ENCODE data around the gene ANKRD16. TPM values are rescaled to one million over a fixed set of nuclear protein-coding genes. Genes with fewer than 3 reads are reported as not detected.

The ANKRD16 gene
- total and polyA plus RNA-seq, 2 of the 8 experiments (the other 6 are each of a cell fraction or from before 2014, with no cell fraction given): 8.2 to 12.7 TPM

DNA sequence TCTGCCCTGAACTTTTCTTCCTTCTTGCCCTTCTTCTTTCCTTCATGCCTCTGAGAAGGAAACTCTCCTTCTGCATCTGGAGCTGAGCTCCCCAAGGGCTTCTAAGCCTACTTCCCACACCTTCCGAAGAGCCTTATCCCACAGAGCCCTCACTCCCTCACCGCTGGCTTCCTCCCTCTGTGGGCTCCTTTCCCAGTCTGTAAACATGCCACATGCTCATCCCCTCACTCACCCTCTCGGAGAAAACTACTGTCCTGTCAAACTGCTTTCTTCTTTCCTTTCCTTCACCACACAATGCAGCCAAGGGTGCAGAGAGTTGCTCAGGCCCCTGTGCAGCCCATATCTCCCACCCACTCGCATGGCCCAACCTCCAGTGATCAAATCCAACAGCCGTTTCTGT is 18.1 kb downstream of the ANKRD16 start:
- no peak overlapping the region for H2BK5ac ChIP-seq (ENCODE audit: low read depth, low read length)
- no peak overlapping the region for H2BK12ac ChIP-seq (ENCODE audit: low read depth, low read length)
- TF ChIP-seq CREB1 (IDR thresholded peaks at IDR 0.05): no peak
- TF ChIP-seq YY1 (IDR thresholded peaks at IDR 0.05; ENCODE audit: low read depth, low read length): no peak
- TF ChIP-seq ASH2L (IDR thresholded peaks at IDR 0.05; ENCODE audit: low read length): no peak
- no peak overlapping the region for H3K18ac ChIP-seq (ENCODE audit: extremely low read depth, low read length)
- H3K27me3 ChIP-seq (replicated peaks in 1 of 4; ENCODE audit: control insufficient read depth in 3 of 4, extremely low read depth in 1 of 4, insufficient read depth in 3 of 4, low read length in 3 of 4): no peaks in the 10 kb centered on the region
- peaks cover 0 to 5% of the 10 kb centered on the region in 2 experiments for H4K20me1 ChIP-seq (replicated peaks in 1 of 2; ENCODE audit: control insufficient read depth in 1 of 2, insufficient read depth in 2 of 2, low read length in 2 of 2)
- H3K36me3 ChIP-seq (ENCODE audit: control insufficient read depth in 2 of 4, insufficient read depth in 4 of 4, low read length in 3 of 4): peaks cover 4 to 20% (median 7%) of the 10 kb centered on the region in 4 experiments; a peak in 7 of 8 replicates
- H3K9ac ChIP-seq (replicated peaks in 1 of 4; ENCODE audit: extremely low read depth in 1 of 4, low read depth in 3 of 4, low read length in 3 of 4): no peak overlapping the region
- H2BK15ac ChIP-seq (ENCODE audit: low read length): no peak overlapping the region
- 94% methylated on average over 5 of the region's 5 CpGs; no CpG with 5 or more reads in 1 of the 2 experiments for WGBS, 2 experiments (ENCODE audit: extremely low coverage in 1 of 2, insufficient coverage in 1 of 2, insufficient read length in 1 of 2, insufficient replicate concordance in 2 of 2, low coverage in 1 of 2, low lambda C conversion rate in 2 of 2, missing lambda C conversion rate in 1 of 2)
- H3K4ac ChIP-seq (replicated peaks; ENCODE audit: insufficient read length, low read depth, low read length): no peak overlapping the region
- 0 out of 2 replicates have a peak overlapping the region, but pooled peaks have one; percentile 13 for H2AK5ac ChIP-seq (ENCODE audit: low read depth, low read length)
- no peak overlapping the region for H2BK120ac ChIP-seq (replicated peaks; ENCODE audit: low read depth, low read length)
- no peaks in the 10 kb centered on the region; a peak in 1 of 7 replicates for H3K4me1 ChIP-seq (replicated peaks in 1 of 4; ENCODE audit: control insufficient read depth in 3 of 4, insufficient read depth in 4 of 4, low read length in 3 of 4)
- no peaks in the 10 kb centered on the region for H3K23me2 ChIP-seq (ENCODE audit: low read depth, low read length)
- no peak overlapping the region for H2BK20ac ChIP-seq (ENCODE audit: low read length)
- no peak overlapping the region for H4K91ac ChIP-seq (replicated peaks; ENCODE audit: insufficient read length, low read length)
- no peak overlapping the region for H3K14ac ChIP-seq (ENCODE audit: insufficient read length)
- H3K56ac ChIP-seq (replicated peaks; ENCODE audit: insufficient read length, low read depth, low read length): no peak overlapping the region
- no peak overlapping the region for H3K4me3 ChIP-seq (ENCODE audit: extremely low read depth in 1 of 4, insufficient read depth in 2 of 4, low read depth in 3 of 4, low read length in 4 of 4)
- no peaks in the 10 kb centered on the region for H3K79me1 ChIP-seq (ENCODE audit: low read depth, low read length)
- DNase-seq (ENCODE audit: low read depth in 1 of 2, low spot score in 2 of 2): no peak
- ChIA-PET CTCF (ENCODE audit: partially characterized antibody) (interaction anchor here (0.6 to 4.9 kb wide), 5 partner anchors 13 to 75 kb away, joined by 3 to 70 read pairs (median 3); partner anchors contain the start of genes ANKRD16 and FBH1), POLR2A (ENCODE audit: partially characterized antibody) (interaction anchor here (5.3 kb wide), 1 partner anchor 58 kb away, joined by 22 read pairs; the partner anchor contains the start of gene GDI2)
- peak overlapping the region; percentile 17; the same call in 1 of the 2 replicates for H4K8ac ChIP-seq (ENCODE audit: extremely low read depth, insufficient read depth, low read length)
- H3K9me3 ChIP-seq (ENCODE audit: insufficient read depth in 2 of 2, low read depth in 1 of 2, low read length in 1 of 2): peaks cover 0 to 4% of the 10 kb centered on the region in 2 experiments; a peak in 1 of 4 replicates
- H3K79me2 ChIP-seq (ENCODE audit: control insufficient read depth in 1 of 2, insufficient read depth in 2 of 2, low read length in 2 of 2): no peaks in the 10 kb centered on the region
- no peak overlapping the region for H3K4me2 ChIP-seq (ENCODE audit: insufficient read depth in 1 of 2, low read depth in 2 of 2, low read length in 2 of 2)
- H4K5ac ChIP-seq (ENCODE audit: insufficient read length, low read depth, low read length): no peak overlapping the region
- no peak overlapping the region for H3K27ac ChIP-seq (ENCODE audit: low read depth, low read length)
- no peak for FAIRE-seq
- no peak overlapping the region for H2AFZ ChIP-seq (ENCODE audit: low read length)
- H3K23ac ChIP-seq (ENCODE audit: insufficient read length): no peak overlapping the region
